ENCODE measurements around the gene OR1G1. TPM values are rescaled to one million over a fixed set of nuclear protein-coding genes. Genes with fewer than 3 reads are reported as not detected.
"Not testable (repeated sequence)": the region's sequence is repeated elsewhere in the genome, so short reads cannot be mapped to it uniquely, and the experiment has no call there.

Gene OR1G1
- polyA plus RNA-seq (2013, experiment 1 of 2; ENCODE audit: insufficient read length) = not detected
- not detected for polyA plus RNA-seq (2013, experiment 2 of 2; ENCODE audit: insufficient read length)

GRCh38 chr17:3127451-3127850 lies at the start of gene OR1G1:
TSS of gene OR1G1 (minus strand) at chr17:3127551. CDS start at chr17:3127551, 0 bp downstream.
- DNase-seq = no peak

GRCh38 chr17:3167574-3167973 lies 40.2 kb upstream of the OR1G1 start:
- DNase-seq = no peak

- DNase-seq = no peak
Observed at GRCh38 chr17:3157218-3157617, 29.9 kb upstream of the OR1G1 start.

GRCh38 chr17:3137494-3137893 lies 10.1 kb upstream of the OR1G1 start:
- DNase-seq = not testable (repeated sequence)

GRCh38 chr17:3104322-3104721 lies 23.0 kb downstream of the OR1G1 start, which contains the start of gene OR1D2:
TSS of gene OR1D2 (minus strand) at chr17:3104422. CDS start at chr17:3092996, 11,426 bp downstream.
- DNase-seq = no peak

Measured in fibroblast of skin of back (primary cell).